ENCODE measurements around the gene NRIP2.

The NRIP2 gene

GRCh38 chr12:2844786-2845185, 10.0 kb upstream of the NRIP2 start:
- no peak for ATAC-seq

- ATAC-seq = no peak
Measured at GRCh38 chr12:2842948-2843347, 8.1 kb upstream of the NRIP2 start.

GRCh38 chr12:2841056-2841650, 6.3 kb upstream of the NRIP2 start:
- ATAC-seq = no peak

GRCh38 chr12:2836574-2836973, 1.7 kb upstream of the NRIP2 start:
- ATAC-seq = no peak

- ATAC-seq = no peak
Measured at GRCh38 chr12:2835691-2836403, 1.0 kb upstream of the NRIP2 start.

- ATAC-seq = no peak
Measured at GRCh38 chr12:2833810-2834209, 1.0 kb downstream of the NRIP2 start.

- ATAC-seq = no peak
Measured at GRCh38 chr12:2833327-2833726, 1.5 kb downstream of the NRIP2 start.

- no peak for ATAC-seq
Measured at GRCh38 chr12:2832550-2833127, 2.2 kb downstream of the NRIP2 start.

GRCh38 chr12:2829275-2829674, 5.6 kb downstream of the NRIP2 start:
- no peak for ATAC-seq

- no peak for ATAC-seq
Measured at GRCh38 chr12:2826721-2827515, 7.9 kb downstream of the NRIP2 start.

GRCh38 chr12:2826036-2826435, 8.8 kb downstream of the NRIP2 start:
- no peak for ATAC-seq

- no peak for ATAC-seq
Measured at GRCh38 chr12:2825132-2825531, 9.7 kb downstream of the NRIP2 start.

- no peak for ATAC-seq
Measured at GRCh38 chr12:2824541-2824940, 10.3 kb downstream of the NRIP2 start.

- no peak for ATAC-seq
Measured at GRCh38 chr12:2823483-2823882, 11.4 kb downstream of the NRIP2 start.

GRCh38 chr12:2820432-2820831, 14.4 kb downstream of the NRIP2 start:
- no peak for ATAC-seq

- no peak for ATAC-seq
Measured at GRCh38 chr12:2819810-2820209, 15.0 kb downstream of the NRIP2 start.

GRCh38 chr12:2813214-2814185, 21.3 kb downstream of the NRIP2 start:
- ATAC-seq = no peak

- ATAC-seq = peak; percentile 97
Measured at GRCh38 chr12:2812290-2813213, 22.3 kb downstream of the NRIP2 start, which contains the start of gene ITFG2. TSS of gene ITFG2 (plus strand) at chr12:2812668. CDS start at chr12:2812761, 93 bp downstream.

- ATAC-seq = no peak
Measured at GRCh38 chr12:2811801-2812200, 23.0 kb downstream of the NRIP2 start.

- no peak for ATAC-seq
Measured at GRCh38 chr12:2806700-2807099, 28.1 kb downstream of the NRIP2 start.

GRCh38 chr12:2805143-2805520, 29.7 kb downstream of the NRIP2 start:
- ATAC-seq = no peak
